Activated naive CD4-positive, alpha-beta T cell treated with anti-CD3 and anti-CD28 coated beads, Interleukin-2, amount 50 U/mL, for 16 hours (primary cell): ENCODE data around the gene HSPB1.
"Not testable (repeated sequence)": the region's sequence is repeated elsewhere in the genome, so short reads cannot be mapped to it uniquely, and the experiment has no call there.

Experiments used
- DNase-seq: peaks from one replicate; pipeline ENCODE4 v3.0.0-alpha.2; 2020

Gene HSPB1

DNA sequence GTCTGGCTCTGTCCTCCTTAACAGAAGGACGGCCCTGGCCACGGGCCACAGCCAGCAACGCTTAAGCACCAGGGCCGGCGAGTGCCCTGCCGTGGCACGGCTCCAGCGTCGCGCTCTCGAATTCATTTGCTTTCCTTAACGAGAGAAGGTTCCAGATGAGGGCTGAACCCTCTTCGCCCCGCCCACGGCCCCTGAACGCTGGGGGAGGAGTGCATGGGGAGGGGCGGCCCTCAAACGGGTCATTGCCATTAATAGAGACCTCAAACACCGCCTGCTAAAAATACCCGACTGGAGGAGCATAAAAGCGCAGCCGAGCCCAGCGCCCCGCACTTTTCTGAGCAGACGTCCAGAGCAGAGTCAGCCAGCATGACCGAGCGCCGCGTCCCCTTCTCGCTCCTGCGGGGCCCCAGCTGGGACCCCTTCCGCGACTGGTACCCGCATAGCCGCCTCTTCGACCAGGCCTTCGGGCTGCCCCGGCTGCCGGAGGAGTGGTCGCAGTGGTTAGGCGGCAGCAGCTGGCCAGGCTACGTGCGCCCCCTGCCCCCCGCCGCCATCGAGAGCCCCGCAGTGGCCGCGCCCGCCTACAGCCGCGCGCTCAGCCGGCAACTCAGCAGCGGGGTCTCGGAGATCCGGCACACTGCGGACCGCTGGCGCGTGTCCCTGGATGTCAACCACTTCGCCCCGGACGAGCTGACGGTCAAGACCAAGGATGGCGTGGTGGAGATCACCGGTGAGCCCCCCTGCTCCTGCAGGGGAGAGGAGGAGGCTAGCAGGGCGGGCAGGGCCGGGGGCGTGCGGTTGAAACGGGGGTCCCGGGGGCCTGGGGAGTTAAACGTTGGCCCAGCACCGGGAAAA, at the start of gene HSPB1:
Gene HSPB1, plus strand, starts transcription at position 327 of the 855 bp plus-strand sequence. Its CDS starts 40 bp downstream, at position 367.
- peak; percentile 57 for DNase-seq

DNA sequence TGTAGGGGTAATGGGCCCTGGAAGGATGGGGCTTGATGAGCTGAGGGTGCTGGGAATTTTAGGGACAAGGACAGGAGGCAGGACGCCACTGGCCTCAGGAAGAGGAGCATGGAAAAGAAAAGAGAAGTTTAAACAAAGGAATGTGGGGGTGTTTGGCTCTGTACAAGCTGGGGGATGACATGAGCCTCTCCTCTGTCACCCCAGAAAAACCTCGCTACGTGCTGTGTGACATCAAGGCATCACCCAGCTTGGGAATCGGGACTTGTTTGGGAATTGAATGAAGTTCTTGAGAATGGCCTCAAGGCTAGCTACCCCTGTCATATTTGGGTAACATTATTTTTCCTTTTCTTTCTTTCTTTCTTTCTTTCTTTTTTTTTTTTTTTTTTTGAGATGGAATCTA, 47.7 kb upstream of the HSPB1 start:
- no peak for DNase-seq

- no peak for DNase-seq
Measured at GRCh38 chr7:76257973-76258372, 44.5 kb upstream of the HSPB1 start.

GRCh38 chr7:76259124-76260093, 43.1 kb upstream of the HSPB1 start:
- DNase-seq, result no peak

DNA sequence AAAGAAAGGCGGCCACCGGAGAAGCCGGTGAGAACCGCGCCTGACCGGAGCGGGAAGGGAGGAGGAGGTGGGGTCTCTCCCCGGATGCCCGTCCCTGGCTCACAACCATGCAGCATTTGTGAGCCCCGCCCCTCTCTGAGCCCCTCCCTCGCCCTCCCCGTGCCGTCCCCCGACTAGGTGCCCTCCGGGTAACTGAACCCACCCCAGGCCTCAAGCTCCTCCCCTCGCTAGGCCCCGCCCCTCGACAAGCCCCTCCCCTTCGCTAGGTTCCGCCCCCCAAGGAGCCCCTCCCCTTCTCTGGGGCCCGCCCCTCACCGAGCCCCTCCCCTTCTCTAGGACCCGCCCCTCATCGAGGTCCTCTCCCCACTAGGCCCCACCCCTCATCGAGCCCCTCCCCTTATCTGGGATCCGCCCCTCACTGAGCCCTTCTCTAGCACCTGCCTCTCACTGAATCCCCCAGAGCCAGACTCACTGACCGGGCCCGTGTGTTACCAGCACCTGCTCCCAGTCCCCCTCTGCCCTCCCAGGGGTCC, 42.2 kb upstream of the HSPB1 start:
- DNase-seq, result peak; percentile 27

DNA sequence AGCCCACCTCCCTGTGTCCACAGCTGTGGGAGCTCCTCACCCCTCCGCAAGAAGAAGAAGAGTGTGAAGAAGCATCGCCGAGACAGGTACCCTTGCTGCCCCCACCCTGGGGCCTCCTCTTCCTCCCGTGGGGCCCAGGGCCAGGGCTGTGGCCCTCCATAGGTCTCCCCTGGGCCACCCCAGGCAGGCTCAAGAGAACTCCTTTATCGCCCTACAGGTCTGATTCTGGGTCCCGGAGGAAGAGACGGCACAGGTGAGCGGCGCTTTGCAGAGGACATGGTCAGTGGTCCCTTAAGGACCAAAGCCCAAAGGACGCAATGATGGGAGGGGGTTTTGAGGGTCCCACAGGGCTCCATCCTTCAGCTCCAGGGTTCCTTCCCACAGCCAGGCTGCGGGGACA, 41.1 kb upstream of the HSPB1 start:
- no peak for DNase-seq

GRCh38 chr7:76261931-76262330, 40.5 kb upstream of the HSPB1 start:
- no peak for DNase-seq

GRCh38 chr7:76262683-76263402, 39.6 kb upstream of the HSPB1 start:
- DNase-seq, result peak; percentile 32

GRCh38 chr7:76265299-76265698, 37.2 kb upstream of the HSPB1 start:
- no peak for DNase-seq

DNA sequence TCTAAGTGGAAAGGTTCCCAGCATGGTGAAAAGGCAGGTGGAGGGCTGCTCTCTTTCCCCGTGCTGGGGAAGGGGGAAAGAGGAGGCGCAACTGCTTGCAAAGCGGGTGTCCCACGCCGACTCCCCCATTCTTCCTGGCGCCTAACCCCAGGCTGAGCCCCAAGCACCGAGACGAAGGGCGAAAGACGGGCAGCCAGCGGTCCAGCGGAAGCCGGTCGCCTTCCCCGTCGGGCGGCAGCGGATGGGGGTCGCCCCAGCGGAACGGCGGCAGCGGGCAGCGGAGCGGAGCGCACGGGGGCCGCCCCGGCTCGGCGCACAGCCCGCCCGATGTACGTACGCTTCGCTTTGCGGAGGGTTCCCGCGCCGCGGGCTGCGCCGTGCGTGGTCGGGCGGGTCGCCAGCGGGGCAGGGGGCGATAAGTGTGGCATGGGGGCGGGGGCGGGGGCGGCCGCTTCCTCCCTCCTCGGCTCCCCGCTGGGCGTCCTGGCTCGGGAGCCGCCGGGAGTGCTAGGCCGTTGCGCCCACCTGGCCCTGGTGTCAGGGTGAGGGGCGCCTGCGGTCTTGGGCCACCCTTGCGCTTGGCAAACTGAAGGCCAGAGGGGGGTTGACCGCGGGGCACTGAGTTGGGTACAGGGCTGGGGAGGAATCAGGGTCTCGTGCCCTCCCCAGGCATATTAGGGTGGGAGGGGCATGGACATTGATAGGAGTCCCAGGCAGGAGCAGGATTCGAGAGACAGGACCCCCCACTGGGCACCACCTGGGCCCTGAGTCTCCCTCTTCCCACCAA, 35.2 kb upstream of the HSPB1 start:
- DNase-seq, result no peak

DNA sequence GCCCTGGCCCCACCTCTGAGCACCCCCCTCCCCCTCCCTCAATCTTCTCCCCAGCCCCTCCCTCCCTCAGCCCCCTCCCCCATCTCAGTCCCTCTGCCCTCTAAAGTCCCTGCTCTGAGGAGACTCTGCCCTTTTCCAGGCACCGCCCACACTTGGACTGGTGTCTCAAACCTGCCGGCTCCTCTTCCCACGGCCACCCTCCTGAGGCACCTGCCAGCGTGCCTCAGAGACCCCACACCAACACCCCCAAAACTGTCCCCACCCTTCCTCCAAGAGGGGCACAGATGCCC, 34.6 kb upstream of the HSPB1 start:
- DNase-seq, result no peak

DNA sequence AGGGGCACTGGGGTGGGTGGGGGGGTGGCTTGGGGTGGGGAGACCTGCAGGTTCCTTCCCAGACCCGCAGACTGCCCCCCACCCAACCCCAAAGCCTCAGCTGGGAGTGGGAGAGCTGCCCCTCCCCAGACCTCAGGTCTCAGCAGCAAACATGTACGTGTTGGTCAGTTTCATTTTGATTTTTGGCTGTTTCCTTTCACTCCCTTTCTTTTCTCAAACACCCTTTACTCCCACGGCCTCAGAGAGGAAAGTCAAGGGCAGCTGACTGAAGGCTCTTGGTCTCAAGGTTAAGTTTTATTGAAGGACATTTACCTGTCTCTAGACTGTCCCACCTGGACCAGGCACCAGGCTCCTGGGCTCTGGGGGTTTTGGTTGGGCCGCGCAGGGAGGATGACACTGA, 34.1 kb upstream of the HSPB1 start:
- no peak for DNase-seq

DNA sequence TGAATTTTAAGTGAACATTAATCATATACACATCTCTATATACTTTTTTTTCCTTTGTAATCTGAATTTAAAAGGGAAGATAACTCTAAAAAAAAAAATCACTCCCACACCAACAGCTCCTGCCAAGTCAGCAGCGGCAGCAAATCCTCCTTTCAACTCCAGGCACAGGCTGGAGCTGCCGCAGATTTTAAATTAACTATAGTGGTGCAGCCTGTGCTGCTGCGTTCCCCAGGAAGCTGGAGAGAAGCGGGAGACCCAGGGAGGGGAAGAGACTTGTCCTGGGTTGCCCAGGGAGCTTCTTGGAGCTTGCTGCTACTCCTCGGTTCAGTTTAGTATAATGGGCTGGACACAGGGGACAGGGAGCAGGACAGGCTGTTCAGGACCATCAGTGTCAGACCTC, 32.6 kb upstream of the HSPB1 start:
- no peak for DNase-seq

GRCh38 chr7:76271384-76271783, 31.1 kb upstream of the HSPB1 start:
- not testable (repeated sequence) for DNase-seq

GRCh38 chr7:76272142-76272541, 30.3 kb upstream of the HSPB1 start:
- DNase-seq, result no peak

- DNase-seq, result no peak
Measured at GRCh38 chr7:76272851-76273497, 29.5 kb upstream of the HSPB1 start.

GRCh38 chr7:76273503-76273902, 29.0 kb upstream of the HSPB1 start:
- no peak for DNase-seq

DNA sequence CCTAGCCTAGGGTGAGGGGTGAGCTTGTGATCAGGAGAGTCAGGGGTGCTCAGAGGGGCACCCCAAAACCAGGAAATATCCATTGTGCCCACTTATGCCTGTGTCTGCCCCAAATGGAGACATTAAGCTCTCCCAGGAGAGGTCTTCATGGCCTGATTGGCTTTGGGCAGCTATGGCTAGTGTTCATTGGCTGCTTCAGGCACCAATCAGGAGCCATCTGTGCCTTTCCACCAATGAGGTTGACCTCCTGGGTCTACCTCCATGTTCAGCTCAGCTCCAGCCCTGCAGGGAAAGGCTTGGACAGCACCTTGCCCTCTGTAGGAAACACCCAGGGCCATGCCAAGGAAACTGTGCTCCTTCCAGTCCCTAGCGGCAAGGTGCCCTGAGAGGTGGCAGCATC, 23.9 kb upstream of the HSPB1 start:
- DNase-seq, result no peak

- no peak for DNase-seq
Measured at GRCh38 chr7:76280408-76280807, 22.1 kb upstream of the HSPB1 start.

DNA sequence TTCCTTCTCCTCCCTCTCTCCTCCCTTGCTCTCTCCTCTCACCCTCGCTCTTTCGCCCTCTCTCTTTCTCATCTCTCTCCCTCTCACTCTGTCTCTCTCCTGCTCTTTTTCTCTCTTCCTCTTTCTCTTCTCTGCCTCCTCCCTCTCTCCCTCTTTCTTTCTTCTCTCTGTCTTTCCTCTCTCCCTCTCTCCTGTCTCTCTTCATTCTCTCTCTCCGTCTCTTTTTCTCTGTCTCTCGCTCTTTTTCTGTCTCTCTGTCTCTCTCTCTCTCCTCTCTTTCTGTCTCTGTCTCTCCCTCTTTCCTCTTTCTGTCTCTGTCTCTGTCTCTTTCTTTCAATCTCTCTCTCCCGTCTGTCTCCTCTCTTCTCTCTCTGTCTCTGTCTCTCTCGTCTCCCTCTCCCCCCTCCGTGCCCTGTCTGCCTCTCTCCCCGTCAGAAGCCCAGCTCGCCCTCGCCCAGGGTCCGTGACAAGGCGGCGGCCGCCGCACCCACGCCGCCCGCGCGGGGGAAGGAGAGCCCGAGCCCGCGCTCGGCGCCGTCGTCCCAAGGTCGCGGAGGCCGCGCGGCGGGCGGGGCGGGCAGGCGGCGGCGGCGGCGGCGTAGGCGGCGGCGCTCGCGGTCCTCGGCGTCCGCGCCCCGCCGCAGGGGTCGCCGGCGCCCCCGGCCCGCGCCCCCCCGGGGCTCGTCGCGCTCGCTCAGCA, 21.3 kb upstream of the HSPB1 start:
- DNase-seq, result no peak
